COR-L47 (cell line): ENCODE results near the gene DNAJB2.
A peak's percentile ranks its signal among the peaks of the same experiment; 100 is the strongest.
"Not testable (repeated sequence)": the region's sequence is repeated elsewhere in the genome, so short reads cannot be mapped to it uniquely, and the experiment has no call there.

Experiments
- DNase-seq: peaks from one replicate; lab custom pipeline; 2025; lab: John Stamatoyannopoulos, UW

Gene DNAJB2

DNA sequence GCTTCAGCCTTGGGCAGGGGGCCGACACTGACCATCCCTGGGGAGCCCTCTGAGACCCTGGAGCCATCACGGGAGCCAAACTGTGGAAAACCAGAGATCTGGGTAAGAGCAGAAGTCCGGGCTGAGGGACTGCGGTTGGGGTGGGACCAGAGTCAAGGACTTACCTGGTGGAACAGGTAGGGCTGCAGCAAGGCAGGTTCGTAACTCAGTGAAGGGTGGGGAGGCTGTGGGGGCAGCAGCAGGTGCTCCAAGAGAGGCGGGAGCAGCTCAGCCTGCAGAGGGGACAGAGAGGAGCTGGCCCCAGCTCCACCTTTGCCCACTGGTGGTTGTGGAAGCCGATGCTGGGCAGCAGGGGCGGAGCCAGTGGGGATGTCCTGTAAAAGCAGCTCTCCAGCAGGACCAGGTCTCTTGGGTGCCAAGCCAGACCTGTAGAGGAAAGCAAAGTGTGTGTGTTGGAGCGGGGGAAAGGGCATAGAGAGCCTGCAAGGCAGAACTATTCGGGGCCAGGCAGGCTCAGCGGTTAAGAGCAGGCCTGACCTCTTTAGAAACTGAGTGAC is 23.3 kb downstream of the DNAJB2 start:
- DNase-seq = no peak

GRCh38 chr2:219304223-219304622 is 25.1 kb downstream of the DNAJB2 start:
- no peak for DNase-seq

DNA sequence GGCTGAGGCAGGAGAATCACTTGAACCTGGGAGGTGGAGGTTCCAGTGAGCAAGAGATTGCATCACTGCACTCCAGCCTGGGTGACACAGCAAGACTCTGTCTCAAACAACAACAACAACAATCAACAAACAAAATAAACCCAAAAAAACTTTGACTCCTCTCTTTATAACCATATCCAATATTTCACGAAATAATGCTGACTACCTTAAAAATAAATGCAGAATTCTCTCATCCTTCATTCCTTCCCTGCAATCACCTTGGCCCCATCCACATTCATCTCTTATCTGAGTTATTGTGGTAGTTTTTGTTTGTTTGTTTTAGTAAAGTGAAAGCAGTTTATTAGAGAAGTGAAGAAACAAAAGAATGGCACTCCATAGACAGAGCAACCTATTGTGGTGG is 26.9 kb downstream of the DNAJB2 start:
- DNase-seq = no peak

GRCh38 chr2:219308142-219309101 is 29.3 kb downstream of the DNAJB2 start:
- DNase-seq = peak; percentile 38

- DNase-seq = peak; percentile 79
These were observed 30.1 kb downstream of the DNAJB2 start, which contains the start of gene PTPRN for GRCh38 chr2:219309278-219309677. Gene PTPRN, minus strand, starts transcription at chr2:219309401. Its CDS starts 69 bp downstream, at chr2:219309332.

- DNase-seq = not testable (repeated sequence)
These were observed 33.6 kb downstream of the DNAJB2 start for GRCh38 chr2:219312683-219313263.

GRCh38 chr2:219314804-219315468 is 35.8 kb downstream of the DNAJB2 start:
- no peak for DNase-seq

DNA sequence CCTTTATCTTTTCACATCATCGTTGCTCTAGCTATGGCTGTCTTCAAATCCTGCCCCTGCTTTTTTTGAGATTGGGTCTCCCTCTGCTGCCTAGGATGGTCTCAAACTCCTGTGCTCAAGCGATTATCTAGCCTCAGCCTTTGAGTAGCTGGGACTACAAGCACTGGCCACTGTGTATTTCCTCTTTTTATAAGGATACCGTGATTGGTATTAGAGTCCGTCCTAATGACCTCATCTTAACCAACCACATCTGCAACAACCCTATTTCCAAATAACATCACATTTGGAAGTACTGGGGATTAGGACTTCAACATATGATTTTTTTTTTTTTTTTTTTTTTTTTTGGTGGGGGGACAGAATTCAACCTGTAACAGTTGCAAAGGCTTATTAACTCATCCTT is 44.3 kb downstream of the DNAJB2 start:
- no peak for DNase-seq

DNA sequence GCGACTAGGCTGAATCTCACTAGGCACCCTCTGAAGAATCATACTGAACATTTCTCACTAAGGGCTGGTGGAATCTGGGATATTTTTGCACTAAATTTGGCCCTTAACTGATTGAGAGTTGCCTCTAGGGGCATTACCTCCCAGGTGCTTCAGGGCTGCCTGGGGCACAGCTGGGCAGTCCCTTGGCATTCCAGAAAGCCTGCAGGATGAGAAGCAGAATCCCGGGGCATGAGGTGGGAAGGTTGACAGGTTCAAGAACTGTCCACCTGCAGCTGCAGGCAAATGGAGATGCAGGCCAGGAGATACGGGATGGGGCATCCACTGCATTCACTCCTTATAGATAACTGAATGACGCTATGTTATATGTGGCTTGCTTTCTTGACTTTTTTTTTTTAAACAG is 46.0 kb downstream of the DNAJB2 start:
- DNase-seq = no peak

- no peak for DNase-seq
These were observed 46.6 kb downstream of the DNAJB2 start for GRCh38 chr2:219325657-219326315.

DNA sequence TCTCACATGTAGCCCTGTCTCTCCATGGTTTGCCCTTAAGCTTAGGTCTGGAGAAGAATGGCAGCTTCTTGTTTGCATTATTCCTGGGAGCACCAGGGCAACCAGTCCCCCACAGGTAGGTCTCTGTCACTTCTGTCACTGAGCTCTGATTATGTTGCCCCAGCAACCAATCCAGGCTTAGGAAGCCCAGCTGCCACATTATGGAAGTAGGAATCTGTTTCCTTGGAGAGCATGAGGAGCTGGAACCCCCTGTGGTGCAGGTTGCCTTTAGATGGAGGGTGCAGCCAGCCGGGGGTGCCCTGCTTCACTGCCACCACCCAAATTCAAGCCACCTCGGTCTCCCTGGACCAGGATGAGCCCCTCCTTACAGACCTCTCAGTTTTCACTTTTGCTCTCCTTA is 48.6 kb downstream of the DNAJB2 start:
- peak; percentile 93 for DNase-seq

DNA sequence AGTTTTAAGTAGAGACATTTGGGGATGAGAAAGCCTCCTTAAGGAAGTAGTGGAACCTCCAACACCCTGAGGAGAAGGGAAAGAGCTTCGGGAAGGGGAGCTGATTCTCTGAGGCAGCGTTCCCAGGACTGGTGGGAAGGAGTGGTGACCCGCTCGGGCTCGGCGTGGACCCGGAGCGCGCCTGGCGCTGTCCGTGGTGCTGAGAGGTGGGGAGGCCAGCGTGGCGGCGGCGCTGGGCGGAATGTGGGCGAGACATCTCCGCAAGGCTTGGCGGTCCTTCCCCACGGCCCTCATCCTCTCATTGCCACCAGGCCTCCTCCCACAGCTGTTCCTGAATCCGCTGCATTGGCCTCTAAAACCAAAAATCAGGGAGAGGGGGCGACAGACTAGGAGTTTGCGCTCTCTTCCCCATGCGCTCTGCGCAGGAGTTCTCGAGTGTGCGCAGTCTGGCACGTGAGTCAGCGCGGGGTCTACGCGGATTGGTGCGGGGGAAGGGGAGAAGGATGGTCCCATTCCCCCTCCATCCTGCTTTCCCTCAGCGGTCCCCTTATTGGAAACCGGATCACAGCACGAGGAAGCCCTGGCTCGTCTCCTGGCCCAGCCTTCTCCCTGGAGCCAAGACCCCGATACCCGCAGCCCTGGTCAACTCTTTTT is 52.5 kb downstream of the DNAJB2 start:
- DNase-seq = no peak

- no peak for DNase-seq
These were observed 53.4 kb downstream of the DNAJB2 start, which contains the start of gene RESP18 for GRCh38 chr2:219332542-219332941. Gene RESP18, minus strand, starts transcription at chr2:219332744.

DNA sequence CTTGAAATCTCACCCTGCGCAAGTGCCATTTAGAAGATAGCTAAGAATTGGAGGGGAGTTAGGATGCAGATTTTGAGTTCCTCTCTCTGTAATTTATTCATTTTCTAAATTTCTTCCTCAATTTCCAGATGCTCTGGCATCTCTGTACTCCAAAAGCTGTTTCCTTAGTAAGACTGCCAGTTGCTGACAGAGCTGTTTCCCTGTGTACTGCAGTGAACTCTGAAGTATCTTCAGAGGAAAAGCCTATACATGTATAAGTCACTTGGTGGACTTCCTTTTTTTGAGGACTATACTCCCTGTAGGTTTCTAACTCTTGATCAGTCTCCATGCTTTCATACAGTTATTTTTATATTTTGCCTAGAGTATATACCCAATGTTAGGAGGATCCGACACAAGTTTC is 54.9 kb downstream of the DNAJB2 start:
- no peak for DNase-seq

- peak; percentile 70 for DNase-seq
These were observed 56.2 kb downstream of the DNAJB2 start for GRCh38 chr2:219335373-219335786.
